ENCODE data around the gene LPP.

Gene LPP

GRCh38 chr3:188711881-188712247 is 557.9 kb downstream of the LPP start:
- no peak for DNase-seq (ENCODE audit: low read depth)

DNA sequence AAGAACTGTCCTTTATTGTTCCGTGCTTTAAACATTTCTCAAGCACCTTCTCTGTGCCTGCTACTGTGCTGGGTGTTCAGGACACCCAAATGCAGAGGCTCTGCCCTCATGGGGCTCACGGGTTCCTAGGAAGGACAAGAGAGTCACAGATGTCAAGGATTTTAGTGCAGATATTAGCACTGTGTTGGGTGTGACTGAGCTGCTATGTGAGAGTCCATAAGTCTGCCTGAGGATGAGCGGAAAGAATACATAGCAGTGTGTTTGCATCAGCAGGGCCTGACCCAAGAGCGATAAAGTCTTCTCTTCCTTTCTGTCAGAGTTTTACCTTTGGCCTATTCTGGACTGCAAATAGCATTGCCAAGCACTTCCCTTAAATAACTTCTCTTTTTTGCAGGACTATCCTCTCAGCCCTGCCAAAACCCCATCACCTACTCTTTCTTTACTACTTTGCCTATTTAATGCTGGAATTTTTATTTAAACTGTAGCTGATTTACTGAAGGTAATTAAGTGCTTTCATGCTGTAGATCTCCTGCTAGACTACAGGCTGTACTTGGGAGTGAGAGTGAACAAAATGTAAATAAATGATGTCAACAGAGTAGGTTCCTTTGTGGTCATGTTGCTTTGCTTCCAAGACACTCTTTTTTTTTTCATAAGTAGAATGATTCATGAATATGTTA is 558.4 kb downstream of the LPP start:
- DNase-seq (ENCODE audit: low read depth), result no peak

DNA sequence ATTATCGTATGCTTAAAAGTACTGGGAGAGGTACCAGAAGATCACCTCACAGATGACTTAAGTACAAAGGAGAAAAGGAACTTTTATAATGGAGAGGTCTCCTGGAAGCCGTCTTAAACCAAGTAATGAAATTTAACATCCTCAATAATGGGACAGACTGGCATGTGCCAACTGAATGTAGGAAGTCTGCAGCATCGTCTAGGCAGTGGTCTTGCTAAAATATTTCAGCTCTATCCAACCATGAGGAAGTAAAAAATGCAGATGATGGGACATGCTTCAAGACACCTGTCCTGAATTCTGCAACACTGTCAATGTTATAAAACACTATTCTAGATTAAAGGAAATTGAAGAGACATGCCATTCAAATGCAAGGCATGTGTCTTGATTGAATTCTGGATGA is 559.0 kb downstream of the LPP start:
- DNase-seq (ENCODE audit: low read depth), result no peak

- no peak for DNase-seq (ENCODE audit: low read depth)
Observed at GRCh38 chr3:188719545-188719944, 565.6 kb downstream of the LPP start.

GRCh38 chr3:188720215-188720614 is 566.3 kb downstream of the LPP start:
- DNase-seq (ENCODE audit: low read depth), result no peak

- no peak for DNase-seq (ENCODE audit: low read depth)
Observed at GRCh38 chr3:188720636-188721035, 566.7 kb downstream of the LPP start.

GRCh38 chr3:188721312-188721711 is 567.4 kb downstream of the LPP start:
- DNase-seq (ENCODE audit: low read depth), result no peak

DNA sequence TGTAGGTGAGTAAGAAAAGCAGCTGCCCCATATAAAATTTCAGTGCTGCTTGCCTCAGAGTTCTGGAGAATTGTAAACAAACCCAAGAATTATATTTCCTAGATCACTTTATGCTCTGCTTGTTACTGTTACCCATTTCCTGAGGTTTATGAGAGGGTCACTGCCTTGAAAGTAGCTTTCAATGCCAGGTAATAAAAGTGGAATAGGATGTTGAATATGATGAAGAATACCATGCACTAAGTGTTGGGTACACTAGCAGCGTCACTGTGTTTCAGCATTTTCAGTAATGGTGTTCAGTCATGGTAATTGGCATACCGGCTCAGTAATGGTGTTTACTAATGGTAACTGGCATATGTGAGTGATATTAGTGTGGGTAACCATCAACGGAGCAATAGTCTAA is 568.0 kb downstream of the LPP start:
- no peak for DNase-seq (ENCODE audit: low read depth)

- no peak for DNase-seq (ENCODE audit: low read depth)
Observed at GRCh38 chr3:188722963-188723362, 569.0 kb downstream of the LPP start.

DNA sequence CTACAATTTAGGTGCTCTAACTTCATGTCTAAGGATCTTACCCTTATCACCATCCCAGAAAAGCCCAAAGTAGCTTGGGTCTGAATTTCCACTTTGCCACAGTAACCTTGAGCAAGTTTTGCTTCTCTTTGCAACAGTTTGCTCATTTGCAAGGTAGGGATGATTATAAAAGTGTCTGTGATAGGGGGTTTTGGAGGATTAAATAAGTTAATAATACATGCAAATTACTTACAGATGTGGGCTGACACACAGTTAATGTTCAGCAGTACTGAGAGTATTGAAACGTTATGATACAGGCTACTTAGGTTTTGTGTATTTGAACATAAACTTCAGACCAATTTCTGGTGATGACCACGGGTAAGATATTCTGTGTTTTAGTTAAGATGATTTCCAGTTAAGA is 573.1 kb downstream of the LPP start:
- DNase-seq (ENCODE audit: low read depth), result no peak

DNA sequence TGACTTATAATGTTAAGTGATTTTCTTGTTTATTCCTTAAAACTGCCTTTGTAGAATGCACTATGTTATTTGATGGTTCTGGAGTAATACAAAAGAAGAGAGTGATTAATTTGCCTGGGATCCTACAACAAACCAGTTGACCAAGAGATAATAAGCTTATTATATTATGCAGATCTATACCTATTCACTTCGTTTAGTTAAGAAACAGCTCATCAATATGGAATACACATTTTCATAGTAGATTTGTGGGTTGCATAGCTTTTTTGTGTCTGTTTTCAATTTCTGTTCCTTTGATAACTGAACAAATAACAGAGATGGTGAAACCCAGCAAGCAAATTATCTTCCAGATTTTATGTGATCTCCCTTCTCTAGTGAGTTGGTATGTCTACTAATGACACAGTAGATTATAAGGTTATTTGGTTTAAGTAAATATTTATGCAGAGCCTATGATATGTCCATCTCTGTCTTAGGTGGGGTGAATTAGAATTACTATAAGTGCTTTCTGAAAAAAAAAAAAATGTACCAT is 574.5 kb downstream of the LPP start:
- DNase-seq (ENCODE audit: low read depth), result no peak

GRCh38 chr3:188729422-188729821 is 575.5 kb downstream of the LPP start:
- DNase-seq (ENCODE audit: low read depth), result no peak

- no peak for DNase-seq (ENCODE audit: low read depth)
Observed at GRCh38 chr3:188734395-188734794, 580.4 kb downstream of the LPP start.

GRCh38 chr3:188739511-188739910 is 585.6 kb downstream of the LPP start:
- DNase-seq (ENCODE audit: low read depth), result no peak

GRCh38 chr3:188740010-188740409 is 586.1 kb downstream of the LPP start:
- DNase-seq (ENCODE audit: low read depth), result no peak

GRCh38 chr3:188742755-188743550 is 589.0 kb downstream of the LPP start:
- no peak for DNase-seq (ENCODE audit: low read depth)

GRCh38 chr3:188744166-188744565 is 590.2 kb downstream of the LPP start:
- DNase-seq (ENCODE audit: low read depth), result no peak

DNA sequence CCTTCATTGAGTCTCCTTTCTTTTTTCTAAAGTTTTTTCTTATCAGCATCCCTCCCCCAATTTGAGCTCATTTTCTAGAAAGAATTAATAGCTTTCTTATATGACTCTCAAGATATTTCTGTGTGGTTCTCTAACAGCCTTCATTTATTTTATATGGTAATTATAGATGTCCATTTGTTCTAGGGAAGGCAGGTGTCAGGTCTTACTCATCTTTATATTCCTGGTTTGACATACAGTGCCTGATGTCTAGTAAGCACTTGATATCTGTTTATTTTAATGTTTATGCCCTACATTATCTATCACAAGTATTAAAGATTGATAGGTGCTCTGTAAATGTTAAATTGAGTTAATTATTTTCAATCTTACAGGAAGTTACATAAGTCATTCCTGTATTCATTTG is 591.1 kb downstream of the LPP start:
- no peak for DNase-seq (ENCODE audit: low read depth)

GRCh38 chr3:188746291-188746783 is 592.4 kb downstream of the LPP start:
- DNase-seq (ENCODE audit: low read depth), result no peak

DNA sequence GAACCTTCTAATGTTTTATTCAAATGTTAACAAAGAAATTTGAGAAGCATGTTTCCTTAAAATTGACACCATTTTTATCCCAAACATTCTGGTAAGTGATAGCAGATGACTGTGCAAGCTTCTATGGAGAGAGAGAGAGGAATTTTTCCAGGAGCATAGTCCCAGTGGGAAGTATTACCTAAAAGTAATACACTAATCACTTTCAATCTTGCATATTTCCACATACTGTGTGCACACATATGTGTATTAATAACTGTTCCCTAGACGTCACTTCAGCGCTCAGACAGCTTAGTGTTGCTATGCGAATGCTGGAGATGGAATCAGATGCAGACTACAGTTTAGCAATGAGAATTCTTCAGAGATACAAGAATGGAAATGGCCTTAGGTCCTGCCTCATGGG is 593.5 kb downstream of the LPP start:
- DNase-seq (ENCODE audit: low read depth), result no peak

DNA sequence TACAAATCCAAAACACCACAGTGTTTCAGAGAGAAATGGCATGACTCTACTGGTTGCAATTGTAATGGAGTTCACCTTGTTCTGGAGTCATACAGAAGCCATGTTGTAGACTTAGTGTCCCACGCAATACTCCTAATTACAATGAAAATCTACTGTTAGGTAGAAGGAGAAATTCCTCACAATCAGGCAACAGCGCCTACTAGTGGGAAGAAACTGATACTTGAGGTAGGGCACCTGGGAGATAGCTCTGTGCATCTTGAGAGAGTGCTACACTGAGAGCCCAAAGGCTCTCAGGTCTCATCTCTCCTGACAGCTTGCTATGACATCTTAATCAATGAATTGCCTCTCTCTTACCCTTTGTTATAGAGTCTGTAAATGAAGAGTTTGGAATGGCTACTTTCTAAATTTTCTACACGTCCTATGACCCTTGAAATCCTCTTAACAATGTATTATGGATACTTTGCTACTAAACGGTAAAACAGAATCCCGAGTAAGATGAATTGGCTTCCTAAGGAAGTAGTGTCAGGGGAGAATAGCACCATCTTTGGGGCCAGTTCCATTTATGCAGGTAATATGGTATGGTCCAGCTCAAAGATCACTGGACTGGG is 595.2 kb downstream of the LPP start:
- DNase-seq (ENCODE audit: low read depth), result no peak

DNA sequence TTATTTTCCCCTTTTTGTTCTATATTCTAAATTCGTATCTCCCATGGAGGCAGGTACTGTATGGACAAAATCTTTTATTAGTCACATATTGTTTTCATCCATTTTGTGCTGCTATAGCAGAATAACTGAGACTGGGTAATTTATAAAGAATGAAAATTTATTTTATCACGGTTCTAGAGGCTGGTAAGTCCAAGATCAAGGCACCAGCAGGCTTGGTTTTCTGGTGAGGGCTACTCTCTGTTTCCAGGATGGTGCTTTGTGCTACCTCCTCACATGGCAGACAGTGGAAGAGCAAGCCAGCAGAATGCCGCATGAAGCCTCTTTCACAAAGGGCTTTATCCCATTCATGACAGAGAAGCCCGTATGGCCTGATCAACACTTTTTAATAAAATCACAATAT is 595.9 kb downstream of the LPP start:
- no peak for DNase-seq (ENCODE audit: low read depth)

DNA sequence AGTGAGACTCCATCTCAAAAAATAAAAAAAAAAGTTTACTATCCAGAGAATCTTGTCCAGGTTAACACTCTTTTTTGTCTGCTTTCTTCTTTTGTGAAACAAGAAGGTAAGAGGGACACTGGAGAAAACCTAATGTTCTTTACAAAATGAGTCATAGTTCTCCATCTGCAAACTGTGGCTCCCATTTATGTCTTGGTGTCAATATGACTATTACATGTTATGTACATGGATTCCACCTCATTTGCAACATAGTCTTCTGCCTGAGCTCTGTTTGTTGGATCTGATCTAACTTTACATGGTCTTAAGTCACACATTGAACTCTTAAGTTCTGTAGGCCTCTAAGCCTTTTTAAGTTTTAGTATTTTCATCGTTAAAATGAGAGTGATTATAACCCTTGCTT is 596.7 kb downstream of the LPP start:
- DNase-seq (ENCODE audit: low read depth), result no peak

All from stimulated activated CD8-positive, alpha-beta memory T cell treated with anti-CD3 and anti-CD28 coated beads, Interleukin-15, amount 100 ng/mL, for 24 hours (primary cell).